T47D (cell line): ENCODE data around the gene USP9Y.

Experiments used
- DNase-seq, 2 experiments: peaks; one replicate each; pipeline versions ENCODE4 v3.0.0 to v3.0.0-alpha.2; 2011 to 2012; ENCODE audit warnings: low read depth in 1 of 2, low spot score in 1 of 2
- JUND ChIP-seq: IDR thresholded peaks from 2 replicates; pipeline ENCODE4 v1.6.1; 2012; ENCODE audit warnings: low read depth
- in situ Hi-C: cut with HindIII; loops from 2 replicates; pipeline ENCODE4 v1.10.0; 2016; ENCODE audit warnings: low sequenced_read_pairs, low pct_unique_long_range_greater_than_20kb

Gene USP9Y

GRCh38 chrY:12833284-12833683, 132.3 kb downstream of the USP9Y start:
- in situ Hi-C loops, result no loop called here
- no peak for DNase-seq
- TF ChIP-seq JUND, result no peak

DNA sequence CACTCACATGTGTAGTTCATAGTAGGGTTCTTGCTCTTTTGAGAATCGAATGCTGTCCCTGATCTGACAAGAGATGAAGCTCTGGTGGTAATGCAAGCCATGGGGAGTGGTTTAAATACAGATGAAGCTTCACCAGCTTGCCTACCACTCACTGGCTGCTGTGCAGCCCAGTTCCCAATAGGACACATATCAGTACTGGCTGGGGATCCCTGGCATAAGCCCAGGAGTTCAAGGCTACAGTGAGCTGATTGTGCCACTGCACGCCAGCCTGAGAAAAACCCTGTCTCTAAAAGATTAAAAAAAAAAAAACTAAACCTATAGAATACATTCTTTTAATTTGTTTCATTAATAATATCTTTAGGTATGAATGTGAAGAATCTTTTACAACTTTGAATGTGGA, 136.5 kb downstream of the USP9Y start:
- TF ChIP-seq JUND, result no peak
- in situ Hi-C loops, result no loop called here
- no peak for DNase-seq

GRCh38 chrY:12841368-12841767, 140.3 kb downstream of the USP9Y start:
- no peak for DNase-seq
- no peak for TF ChIP-seq JUND
- in situ Hi-C loops, result no loop called here

- in situ Hi-C loops, result no loop called here
- TF ChIP-seq JUND, result no peak
These were observed 145.8 kb downstream of the USP9Y start for GRCh38 chrY:12846793-12847192.

GRCh38 chrY:12855791-12856275, 154.8 kb downstream of the USP9Y start:
- TF ChIP-seq JUND, result no peak
- in situ Hi-C loops, result no loop called here
- no peak for DNase-seq

More at GRCh38 chrY:12846793-12847192, 145.8 kb downstream of the USP9Y start:
- DNase-seq, result no peak

DNA sequence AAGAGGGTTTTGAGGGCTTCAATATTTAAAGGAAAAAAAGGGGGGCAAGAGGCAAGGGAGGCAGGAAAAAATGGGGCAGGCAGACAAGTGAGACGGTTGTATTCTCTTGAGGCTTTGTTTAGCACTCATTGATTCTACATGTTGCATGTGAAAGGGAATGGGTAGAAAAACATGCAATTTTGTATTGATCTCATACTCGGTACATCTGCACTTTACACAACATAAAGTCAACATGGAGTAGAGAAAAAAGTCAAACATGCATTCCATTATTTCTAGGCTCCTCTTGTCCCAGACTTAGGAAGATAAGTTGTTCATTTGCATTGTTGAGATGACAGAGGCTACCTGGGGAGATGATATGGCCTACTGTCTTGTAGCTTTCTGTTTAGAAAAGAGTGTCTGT, 166.9 kb downstream of the USP9Y start:
- in situ Hi-C loops, result no loop called here
- no peak for DNase-seq
- TF ChIP-seq JUND, result no peak

- in situ Hi-C loops, result no loop called here
- DNase-seq, result no peak
- no peak for TF ChIP-seq JUND
These were observed 195.9 kb downstream of the USP9Y start for GRCh38 chrY:12896973-12897372.

- DNase-seq, result no peak
- in situ Hi-C loops, result no loop called here
- TF ChIP-seq JUND, result no peak
These were observed 197.6 kb downstream of the USP9Y start for GRCh38 chrY:12898604-12899003.

DNA sequence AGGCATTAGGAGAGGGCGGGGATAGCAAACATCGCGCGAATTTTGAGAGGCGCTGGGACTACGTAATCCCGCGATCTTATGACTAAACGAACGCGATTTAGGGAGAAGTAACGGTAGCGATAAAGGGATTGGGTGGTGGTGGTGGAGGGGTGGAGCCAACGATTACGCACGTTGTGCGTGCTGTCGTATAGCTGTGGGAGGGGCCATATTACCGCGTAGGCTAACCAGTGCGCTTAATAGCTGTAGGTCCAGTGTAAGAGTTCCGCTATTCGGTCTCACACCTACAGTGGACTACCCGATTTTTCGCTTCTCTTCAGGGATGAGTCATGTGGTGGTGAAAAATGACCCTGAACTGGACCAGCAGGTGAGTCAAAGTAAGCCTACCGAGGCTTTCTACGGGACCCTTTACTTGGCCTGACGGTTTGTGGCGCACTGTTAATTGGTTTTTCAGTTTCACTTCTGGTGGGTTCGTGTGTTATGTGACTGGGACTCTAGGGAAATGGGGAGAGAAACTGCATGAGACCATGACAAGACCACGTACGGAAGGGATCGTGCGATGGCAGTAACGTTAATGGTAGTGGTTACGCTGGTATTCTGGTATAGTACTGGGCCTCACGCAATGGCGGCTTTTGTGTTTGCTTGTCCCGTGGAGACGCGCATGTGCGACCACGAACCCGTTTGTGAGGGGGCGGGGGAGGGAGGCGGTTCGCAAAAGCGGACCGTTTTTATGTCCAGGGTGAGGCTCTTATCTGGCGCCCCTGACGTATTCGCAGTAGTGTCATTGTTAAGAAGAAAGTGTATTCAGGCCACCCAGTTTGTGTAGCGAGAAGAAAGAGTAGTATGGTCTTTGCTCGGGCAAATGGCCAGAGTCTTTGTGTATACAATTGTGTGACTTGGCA, 203.8 kb downstream of the USP9Y start, which contains the start of gene DDX3Y:
Gene DDX3Y, plus strand, starts transcription at position 251 of the 899 bp plus-strand sequence. Its CDS starts 69 bp downstream, at position 320.
- in situ Hi-C loops, result no loop called here
- DNase-seq, result no peak
- no peak for TF ChIP-seq JUND

DNA sequence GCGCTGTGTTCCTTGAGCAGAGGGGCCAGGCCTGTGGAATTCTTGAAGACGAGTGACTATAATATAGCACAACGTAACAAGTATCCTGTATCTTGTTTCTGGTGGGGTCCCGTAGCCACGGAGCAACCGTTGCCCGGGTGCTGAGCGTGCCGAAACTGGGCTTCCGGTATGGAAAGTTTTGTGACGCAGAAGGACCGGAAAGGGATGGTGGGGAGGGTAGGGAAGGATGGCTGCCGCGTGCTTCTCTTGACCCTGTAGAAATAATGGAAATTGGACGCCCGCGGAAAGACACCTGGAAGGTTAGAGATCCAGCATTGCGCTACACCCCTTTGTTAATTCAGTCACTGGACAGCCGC, 204.5 kb downstream of the USP9Y start:
- no peak for TF ChIP-seq JUND
- in situ Hi-C loops, result no loop called here
- DNase-seq, result no peak

- DNase-seq, result no peak
- TF ChIP-seq JUND, result no peak
- in situ Hi-C loops, result no loop called here
These were observed 204.9 kb downstream of the USP9Y start for GRCh38 chrY:12905895-12906294.
